ENCODE results near the gene CPVL. TPM values are rescaled to one million over a fixed set of nuclear protein-coding genes. Genes with fewer than 3 reads are reported as not detected.

CPVL gene
- total and polyA plus RNA-seq, 2 of the 8 experiments (the other 6 are each of a cell fraction or from before 2014, with no cell fraction given), result 40.0 to 55.0 TPM

DNA sequence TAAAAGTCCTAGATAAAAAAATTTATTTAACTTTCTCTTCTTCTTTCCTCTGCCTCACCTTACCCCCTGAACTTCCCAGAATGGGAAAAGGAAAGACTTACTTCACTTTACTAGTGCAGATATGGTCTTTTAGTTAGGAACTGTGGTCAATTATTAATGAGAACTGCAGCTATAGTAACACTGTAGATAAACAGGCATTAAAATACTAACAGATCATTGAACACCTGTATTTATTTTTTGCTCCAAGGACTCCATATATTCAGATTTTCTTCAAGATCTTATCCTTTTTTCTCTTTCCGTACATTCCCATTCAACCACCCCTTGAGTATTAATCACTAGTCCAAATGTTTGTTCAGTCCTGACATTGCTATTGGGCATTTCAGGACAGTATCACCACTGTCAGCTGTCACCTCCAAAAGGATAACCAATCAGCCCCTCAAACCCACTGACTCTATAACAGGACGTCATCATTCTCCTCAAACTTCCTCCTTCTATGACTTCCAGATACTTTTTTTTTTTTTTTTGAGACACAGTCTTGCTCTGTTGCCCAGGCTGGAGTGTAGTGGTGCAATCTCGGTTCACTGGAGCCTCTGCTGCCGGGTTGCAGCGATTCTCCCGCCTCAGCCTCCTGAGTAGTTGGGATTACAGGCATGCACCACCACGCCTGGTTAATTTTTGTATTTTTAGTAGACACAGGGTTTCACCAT lies 4.2 kb downstream of the CPVL start:
- Histone ChIP-seq H4K5ac (ENCODE audit: insufficient read length, low read depth, low read length) (no peak overlapping the region), H4K8ac (ENCODE audit: extremely low read depth, insufficient read depth, low read length) (no peak overlapping the region), H2AK5ac (ENCODE audit: low read depth, low read length) (no peak overlapping the region), H4K91ac (replicated peaks; ENCODE audit: insufficient read length, low read length) (no peak overlapping the region), H3K79me2 (ENCODE audit: control insufficient read depth in 1 of 2, insufficient read depth in 2 of 2, low read length in 2 of 2) (no peaks in the 10 kb centered on the region), H3K9ac (replicated peaks in 1 of 4; ENCODE audit: extremely low read depth in 1 of 4, low read depth in 3 of 4, low read length in 3 of 4) (no peak overlapping the region), H3K4me2 (ENCODE audit: insufficient read depth in 1 of 2, low read depth in 2 of 2, low read length in 2 of 2) (no peak overlapping the region), H2BK5ac (ENCODE audit: low read depth, low read length) (no peak overlapping the region), H3K14ac (ENCODE audit: insufficient read length) (no peak overlapping the region), H2AFZ (ENCODE audit: low read length) (no peak overlapping the region), H3K9me3 (ENCODE audit: insufficient read depth in 2 of 2, low read depth in 1 of 2, low read length in 1 of 2) (no peaks in the 10 kb centered on the region), H2BK120ac (replicated peaks; ENCODE audit: low read depth, low read length) (no peak overlapping the region), H3K23ac (ENCODE audit: insufficient read length) (no peak overlapping the region), H3K36me3 (ENCODE audit: control insufficient read depth in 2 of 4, insufficient read depth in 4 of 4, low read length in 3 of 4) (no peaks in the 10 kb centered on the region), H3K4ac (replicated peaks; ENCODE audit: insufficient read length, low read depth, low read length) (no peak overlapping the region), H3K4me3 (ENCODE audit: extremely low read depth in 1 of 4, insufficient read depth in 2 of 4, low read depth in 3 of 4, low read length in 4 of 4) (no peak overlapping the region), H2BK15ac (ENCODE audit: low read length) (no peak overlapping the region), H3K23me2 (ENCODE audit: low read depth, low read length) (peaks cover 13% of the 10 kb centered on the region), H4K20me1 (replicated peaks in 1 of 2; ENCODE audit: control insufficient read depth in 1 of 2, insufficient read depth in 2 of 2, low read length in 2 of 2) (no peaks in the 10 kb centered on the region), H3K27me3 (replicated peaks in 1 of 4; ENCODE audit: control insufficient read depth in 3 of 4, extremely low read depth in 1 of 4, insufficient read depth in 3 of 4, low read length in 3 of 4) (peaks cover 0 to 10% (median 4%) of the 10 kb centered on the region in 4 experiments; a peak in 5 of 7 replicates), H3K18ac (ENCODE audit: extremely low read depth, low read length) (no peak overlapping the region), H3K79me1 (ENCODE audit: low read depth, low read length) (no peaks in the 10 kb centered on the region), H2BK20ac (ENCODE audit: low read length) (no peak overlapping the region), H2BK12ac (ENCODE audit: low read depth, low read length) (no peak overlapping the region), H3K4me1 (replicated peaks in 1 of 4; ENCODE audit: control insufficient read depth in 3 of 4, insufficient read depth in 4 of 4, low read length in 3 of 4) (peaks cover 0 to 3% (median 0%) of the 10 kb centered on the region in 4 experiments; a peak in 3 of 7 replicates), H3K56ac (replicated peaks; ENCODE audit: insufficient read length, low read depth, low read length) (no peak overlapping the region), H3K27ac (ENCODE audit: low read depth, low read length) (no peak overlapping the region)
- ChIA-PET CTCF (ENCODE audit: partially characterized antibody) (interaction anchor here (0.6 to 1.7 kb wide), 5 partner anchors 12 to 1441 kb away, joined by 3 to 6 read pairs (median 4); no protein-coding TSS in a partner anchor), POLR2A (ENCODE audit: partially characterized antibody) (interaction anchor here (1.3 kb wide), 1 partner anchor 11 kb away, joined by 3 read pairs; no protein-coding TSS in a partner anchor)
- TF ChIP-seq ZNF274 (IDR thresholded peaks at IDR 0.05; ENCODE audit: borderline replicate concordance, extremely low read depth, low read length) (no peak), RNF2 (IDR thresholded peaks at IDR 0.05; ENCODE audit: borderline replicate concordance, low read depth, low read length, missing control alignments, poor library complexity, severe bottlenecking) (no peak), RXRA (IDR thresholded peaks at IDR 0.05; ENCODE audit: insufficient read depth, low read depth, low read length) (no peak), FOSL1 (IDR thresholded peaks at IDR 0.05; ENCODE audit: insufficient read depth, low read depth, low read length) (no peak)
- FAIRE-seq (no peak), DNase-seq (ENCODE audit: low read depth in 1 of 2, low spot score in 2 of 2) (no peak)
- WGBS, 2 experiments (ENCODE audit: extremely low coverage in 1 of 2, insufficient coverage in 1 of 2, insufficient read length in 1 of 2, insufficient replicate concordance in 2 of 2, low coverage in 1 of 2, low lambda C conversion rate in 2 of 2, missing lambda C conversion rate in 1 of 2), result 71 to 100% methylated on average over 1 to 3 of the region's 7 CpGs

Data from H1 (cell line).